Subcutaneous adipose tissue (tissue), 4 donors: Measurements from ENCODE around the gene SLC22A7. TPM values are rescaled to one million over a fixed set of nuclear protein-coding genes. Genes with fewer than 3 reads are reported as not detected.

Source experiments
- total RNA-seq, 4 donors: library from RNA; depleted of rRNA; stranded (reverse); fragments of >200 nt; gene quantifications; one replicate each; pipeline ENCODE4 v1.1.0, GENCODE V29; 2016
- TF ChIP-seq, protein P1 (sequence below): fragments of 450-650 bp; IDR thresholded peaks from one replicate; pipeline ENCODE4 v1.5.1; 2016; ENCODE audit warnings: low read depth, mild to moderate bottlenecking, control low read depth, antibody characterized with exemption, moderate library complexity

Gene SLC22A7, protein sequence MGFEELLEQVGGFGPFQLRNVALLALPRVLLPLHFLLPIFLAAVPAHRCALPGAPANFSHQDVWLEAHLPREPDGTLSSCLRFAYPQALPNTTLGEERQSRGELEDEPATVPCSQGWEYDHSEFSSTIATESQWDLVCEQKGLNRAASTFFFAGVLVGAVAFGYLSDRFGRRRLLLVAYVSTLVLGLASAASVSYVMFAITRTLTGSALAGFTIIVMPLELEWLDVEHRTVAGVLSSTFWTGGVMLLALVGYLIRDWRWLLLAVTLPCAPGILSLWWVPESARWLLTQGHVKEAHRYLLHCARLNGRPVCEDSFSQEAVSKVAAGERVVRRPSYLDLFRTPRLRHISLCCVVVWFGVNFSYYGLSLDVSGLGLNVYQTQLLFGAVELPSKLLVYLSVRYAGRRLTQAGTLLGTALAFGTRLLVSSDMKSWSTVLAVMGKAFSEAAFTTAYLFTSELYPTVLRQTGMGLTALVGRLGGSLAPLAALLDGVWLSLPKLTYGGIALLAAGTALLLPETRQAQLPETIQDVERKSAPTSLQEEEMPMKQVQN
- not detected for total RNA-seq

DNA sequence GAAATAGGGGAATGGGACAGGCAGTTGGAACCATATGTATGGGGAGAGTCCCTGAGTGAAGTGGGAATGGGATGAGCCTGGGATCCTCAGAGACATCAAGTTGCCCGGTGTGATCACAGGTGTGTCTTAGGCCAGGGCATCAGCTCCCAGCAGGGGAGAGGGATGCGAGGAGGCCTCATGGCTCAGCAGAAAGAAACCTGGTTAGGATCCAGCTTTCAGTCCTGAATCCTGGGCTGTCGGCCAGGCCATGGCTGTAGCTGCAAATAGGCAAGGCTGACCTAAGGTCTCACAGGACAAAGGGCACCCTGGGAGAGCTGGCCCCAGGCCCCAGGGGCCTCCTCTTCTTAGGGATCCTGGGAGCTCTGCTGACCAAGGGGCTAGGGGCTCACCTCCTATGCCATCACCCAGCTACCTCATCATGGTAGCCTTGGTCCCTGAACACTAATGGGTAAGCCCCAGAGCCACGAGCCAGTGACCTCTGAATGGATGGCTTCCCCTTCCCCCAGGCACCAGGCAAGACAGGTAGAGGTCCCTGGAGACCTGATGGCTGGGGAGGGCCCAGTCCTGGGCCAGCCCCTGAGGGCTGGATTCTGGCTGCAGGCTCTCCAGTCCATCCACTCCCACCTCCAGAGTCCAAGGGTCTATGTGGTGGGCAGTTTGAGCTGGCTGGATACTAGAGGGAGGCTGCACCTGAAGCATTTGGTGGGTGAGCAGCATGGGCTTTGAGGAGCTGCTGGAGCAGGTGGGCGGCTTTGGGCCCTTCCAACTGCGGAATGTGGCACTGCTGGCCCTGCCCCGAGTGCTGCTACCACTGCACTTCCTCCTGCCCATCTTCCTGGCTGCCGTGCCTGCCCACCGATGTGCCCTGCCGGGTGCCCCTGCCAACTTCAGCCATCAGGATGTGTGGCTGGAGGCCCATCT lies at the start of gene SLC22A7:
SLC22A7 (plus strand) TSS at position 617 of the 921 bp plus-strand sequence; CDS start at position 716, 99 bp downstream.
- TF ChIP-seq, protein P1, sequence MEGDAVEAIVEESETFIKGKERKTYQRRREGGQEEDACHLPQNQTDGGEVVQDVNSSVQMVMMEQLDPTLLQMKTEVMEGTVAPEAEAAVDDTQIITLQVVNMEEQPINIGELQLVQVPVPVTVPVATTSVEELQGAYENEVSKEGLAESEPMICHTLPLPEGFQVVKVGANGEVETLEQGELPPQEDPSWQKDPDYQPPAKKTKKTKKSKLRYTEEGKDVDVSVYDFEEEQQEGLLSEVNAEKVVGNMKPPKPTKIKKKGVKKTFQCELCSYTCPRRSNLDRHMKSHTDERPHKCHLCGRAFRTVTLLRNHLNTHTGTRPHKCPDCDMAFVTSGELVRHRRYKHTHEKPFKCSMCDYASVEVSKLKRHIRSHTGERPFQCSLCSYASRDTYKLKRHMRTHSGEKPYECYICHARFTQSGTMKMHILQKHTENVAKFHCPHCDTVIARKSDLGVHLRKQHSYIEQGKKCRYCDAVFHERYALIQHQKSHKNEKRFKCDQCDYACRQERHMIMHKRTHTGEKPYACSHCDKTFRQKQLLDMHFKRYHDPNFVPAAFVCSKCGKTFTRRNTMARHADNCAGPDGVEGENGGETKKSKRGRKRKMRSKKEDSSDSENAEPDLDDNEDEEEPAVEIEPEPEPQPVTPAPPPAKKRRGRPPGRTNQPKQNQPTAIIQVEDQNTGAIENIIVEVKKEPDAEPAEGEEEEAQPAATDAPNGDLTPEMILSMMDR, result no peak

DNA sequence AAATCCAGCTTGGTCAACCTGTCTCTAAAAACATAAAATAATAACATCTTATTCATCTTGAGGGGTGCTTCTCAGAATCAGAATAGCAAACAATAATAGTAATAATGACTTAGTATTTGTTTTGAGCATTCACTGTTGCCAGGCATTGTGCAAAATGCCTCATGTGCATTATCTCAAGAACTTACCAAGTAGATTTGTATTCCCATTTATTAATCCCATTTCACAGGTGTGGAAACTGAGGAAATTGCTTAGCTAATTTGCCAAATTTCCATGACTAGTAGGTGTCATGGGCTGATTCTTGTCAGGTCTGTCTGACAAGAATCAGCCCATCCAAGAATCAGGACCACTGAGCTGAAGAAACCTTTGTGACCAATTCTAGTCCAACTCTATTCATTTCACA lies 49.3 kb upstream of the SLC22A7 start:
- TF ChIP-seq, protein P1, result no peak

DNA sequence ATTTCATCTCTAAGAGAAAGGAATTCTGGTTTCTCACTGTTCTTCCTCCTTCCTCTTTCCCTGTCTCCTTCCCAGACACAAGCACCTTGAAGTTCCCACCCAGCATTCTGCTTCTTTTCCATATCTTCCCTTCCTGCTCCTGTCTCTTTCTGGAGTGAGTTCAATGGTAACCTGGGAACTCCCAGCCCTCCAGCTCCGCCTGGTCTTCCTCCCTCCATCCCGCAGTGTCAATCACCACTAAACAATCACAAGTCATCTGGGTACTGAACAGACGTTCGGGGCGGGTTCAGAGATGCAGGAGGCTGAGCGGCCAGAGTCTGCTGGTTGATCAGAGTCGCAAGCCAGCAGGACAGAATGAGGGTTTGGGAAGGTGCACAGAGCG lies 47.1 kb upstream of the SLC22A7 start:
- TF ChIP-seq, protein P1, result no peak

DNA sequence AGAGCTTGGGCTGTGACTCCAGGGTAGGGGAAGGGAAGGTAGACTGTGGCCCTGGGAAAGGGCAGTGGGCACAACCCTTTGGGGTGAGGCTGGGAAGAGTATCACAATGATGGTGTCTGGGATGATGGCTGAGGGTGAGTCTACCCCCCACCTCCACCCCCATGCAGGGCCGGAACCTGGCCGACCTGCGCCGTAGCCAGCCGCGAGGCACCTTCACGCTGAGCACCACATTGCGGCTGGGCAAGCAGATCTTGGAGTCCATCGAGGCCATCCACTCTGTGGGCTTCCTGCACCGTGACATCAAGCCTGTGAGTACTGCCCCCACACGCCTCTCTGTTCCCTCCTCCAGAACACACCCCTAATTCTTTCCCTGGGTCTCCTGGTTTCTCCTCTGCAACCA lies 44.7 kb upstream of the SLC22A7 start:
- TF ChIP-seq, protein P1, result no peak

DNA sequence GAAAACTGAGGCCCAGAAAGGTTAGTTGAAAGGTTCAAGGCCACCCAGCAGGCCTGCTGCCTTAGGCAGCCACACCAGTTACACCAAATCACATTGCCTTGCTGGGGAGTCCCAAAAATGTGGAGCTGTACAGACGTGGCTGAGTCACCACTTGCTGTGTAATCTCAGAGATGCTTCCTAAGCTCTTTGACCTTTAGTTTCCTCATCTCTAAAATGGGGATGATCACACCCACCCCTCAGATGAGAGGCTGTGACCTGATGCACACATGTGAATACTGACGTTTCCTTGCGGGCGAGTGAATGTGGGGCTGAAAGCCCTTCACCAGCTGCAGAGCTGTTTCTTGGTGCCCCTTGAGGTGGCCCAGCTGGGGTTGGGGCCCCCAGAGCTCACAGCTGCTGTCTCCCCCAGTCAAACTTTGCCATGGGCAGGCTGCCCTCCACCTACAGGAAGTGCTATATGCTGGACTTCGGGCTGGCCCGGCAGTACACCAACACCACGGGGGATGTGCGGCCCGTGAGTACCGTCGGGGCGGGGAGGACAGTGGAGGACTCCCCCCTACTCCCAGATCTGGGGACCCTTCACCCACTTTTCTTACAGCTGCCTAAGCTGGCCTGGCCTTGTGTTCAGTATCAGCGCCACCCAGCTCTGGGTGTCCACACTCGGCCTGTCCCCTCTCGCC lies 43.8 kb upstream of the SLC22A7 start:
- TF ChIP-seq, protein P1, result no peak

DNA sequence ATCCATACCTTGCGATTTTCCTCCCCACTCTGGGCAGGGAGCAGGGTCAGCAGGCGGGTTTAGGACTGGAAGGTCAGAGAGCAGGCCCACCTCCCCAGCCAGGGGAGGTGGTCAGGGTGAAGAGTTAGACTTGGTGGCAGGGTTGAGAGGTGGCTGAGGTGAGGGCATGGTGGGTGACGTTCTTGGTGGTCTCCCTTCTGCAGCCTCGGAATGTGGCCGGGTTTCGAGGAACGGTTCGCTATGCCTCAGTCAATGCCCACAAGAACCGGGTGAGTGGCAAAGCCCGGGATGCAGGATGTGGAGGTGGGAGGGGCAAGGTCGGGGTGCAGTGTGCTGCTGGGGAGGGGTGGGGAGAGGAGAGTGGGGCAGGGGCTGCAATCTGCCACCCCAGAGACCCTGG lies 43.2 kb upstream of the SLC22A7 start:
- TF ChIP-seq, protein P1, result no peak
